ENCODE data around the gene ARL15.

ARL15 gene

GRCh38 chr5:54259090-54259489, 51.3 kb downstream of the ARL15 start:
- TF ChIP-seq NFIC (IDR thresholded peaks at IDR 0.05): no peak
- no peak for TF ChIP-seq FOXM1 (IDR thresholded peaks at IDR 0.05; ENCODE audit: borderline replicate concordance, low read depth)
- no peak for TF ChIP-seq TCF12 (IDR thresholded peaks at IDR 0.05; ENCODE audit: low read depth)
- TF ChIP-seq TEAD4 (IDR thresholded peaks at IDR 0.05): no peak
- TF ChIP-seq MAX (IDR thresholded peaks at IDR 0.05): no peak
- no peak for TF ChIP-seq EGR1 (IDR thresholded peaks at IDR 0.05)
- no peak for TF ChIP-seq REST (IDR thresholded peaks at IDR 0.05; ENCODE audit: low read depth)
- no peak for TF ChIP-seq USF1 (IDR thresholded peaks at IDR 0.05)
- TF ChIP-seq EP300 (IDR thresholded peaks at IDR 0.05; ENCODE audit: borderline replicate concordance): no peak
- no peak for TF ChIP-seq TAF1 (IDR thresholded peaks at IDR 0.05; ENCODE audit: low read depth)
- TF ChIP-seq ZBTB7A (IDR thresholded peaks at IDR 0.05; ENCODE audit: low read depth): no peak
- TF ChIP-seq CEBPB (IDR thresholded peaks at IDR 0.05): no peak
- no peak for TF ChIP-seq YY1 (IDR thresholded peaks at IDR 0.05; ENCODE audit: low read depth)
- no peak for TF ChIP-seq RAD21 (IDR thresholded peaks at IDR 0.05; ENCODE audit: low read depth)
- TF ChIP-seq CREB1 (IDR thresholded peaks at IDR 0.05; ENCODE audit: low read depth): no peak

GRCh38 chr5:54257366-54258118, 52.8 kb downstream of the ARL15 start:
- no peak for TF ChIP-seq CEBPB (IDR thresholded peaks at IDR 0.05)
- TF ChIP-seq TEAD4 (IDR thresholded peaks at IDR 0.05): no peak
- TF ChIP-seq TAF1 (IDR thresholded peaks at IDR 0.05; ENCODE audit: low read depth): no peak
- TF ChIP-seq EGR1 (IDR thresholded peaks at IDR 0.05): no peak
- TF ChIP-seq YY1 (IDR thresholded peaks at IDR 0.05; ENCODE audit: low read depth): no peak
- no peak for TF ChIP-seq FOXM1 (IDR thresholded peaks at IDR 0.05; ENCODE audit: borderline replicate concordance, low read depth)
- TF ChIP-seq TCF12 (IDR thresholded peaks at IDR 0.05; ENCODE audit: low read depth): no peak
- TF ChIP-seq ZBTB7A (IDR thresholded peaks at IDR 0.05; ENCODE audit: low read depth): no peak
- TF ChIP-seq RAD21 (IDR thresholded peaks at IDR 0.05; ENCODE audit: low read depth): no peak
- TF ChIP-seq EP300 (IDR thresholded peaks at IDR 0.05; ENCODE audit: borderline replicate concordance): no peak
- no peak for TF ChIP-seq MAX (IDR thresholded peaks at IDR 0.05)
- TF ChIP-seq REST (IDR thresholded peaks at IDR 0.05; ENCODE audit: low read depth): no peak
- TF ChIP-seq USF1 (IDR thresholded peaks at IDR 0.05): no peak
- TF ChIP-seq CREB1 (IDR thresholded peaks at IDR 0.05; ENCODE audit: low read depth): no peak
- no peak for TF ChIP-seq NFIC (IDR thresholded peaks at IDR 0.05)

- no peak for TF ChIP-seq EP300 (IDR thresholded peaks at IDR 0.05; ENCODE audit: borderline replicate concordance)
- no peak for TF ChIP-seq EGR1 (IDR thresholded peaks at IDR 0.05)
- no peak for TF ChIP-seq MAX (IDR thresholded peaks at IDR 0.05)
- TF ChIP-seq NFIC (IDR thresholded peaks at IDR 0.05): no peak
- TF ChIP-seq RAD21 (IDR thresholded peaks at IDR 0.05; ENCODE audit: low read depth): no peak
- no peak for TF ChIP-seq USF1 (IDR thresholded peaks at IDR 0.05)
- no peak for TF ChIP-seq CEBPB (IDR thresholded peaks at IDR 0.05)
- no peak for TF ChIP-seq CREB1 (IDR thresholded peaks at IDR 0.05; ENCODE audit: low read depth)
- TF ChIP-seq TEAD4 (IDR thresholded peaks at IDR 0.05): no peak
- no peak for TF ChIP-seq REST (IDR thresholded peaks at IDR 0.05; ENCODE audit: low read depth)
- no peak for TF ChIP-seq FOXM1 (IDR thresholded peaks at IDR 0.05; ENCODE audit: borderline replicate concordance, low read depth)
- no peak for TF ChIP-seq ZBTB7A (IDR thresholded peaks at IDR 0.05; ENCODE audit: low read depth)
- TF ChIP-seq TAF1 (IDR thresholded peaks at IDR 0.05; ENCODE audit: low read depth): no peak
- no peak for TF ChIP-seq TCF12 (IDR thresholded peaks at IDR 0.05; ENCODE audit: low read depth)
- TF ChIP-seq YY1 (IDR thresholded peaks at IDR 0.05; ENCODE audit: low read depth): no peak
Measured at GRCh38 chr5:54254482-54255198, 55.7 kb downstream of the ARL15 start.

All from Ishikawa (cell line).